Stomach (tissue), 4 donors: ENCODE measurements around the gene PRSS2.
"Not testable (repeated sequence)": the region's sequence is repeated elsewhere in the genome, so short reads cannot be mapped to it uniquely, and the experiment has no call there.

ENCODE experiments used
- EP300 ChIP-seq: sonication (generic); formaldehyde crosslinking; IDR thresholded peaks from one replicate; pipeline ENCODE4 v1.6.1; 2017; ENCODE audit warnings: antibody characterized with exemption
- POLR2A ChIP-seq, 4 donors: fragments of 450-650 bp; IDR thresholded peaks; one replicate each; pipeline ENCODE4 v1.6.1; 2016; ENCODE audit warnings: antibody characterized with exemption in 4 of 4, control low read depth in 2 of 4, mild to moderate bottlenecking in 1 of 4, moderate library complexity in 1 of 4
- POLR2AphosphoS5 ChIP-seq, 3 donors: sonication (generic); formaldehyde crosslinking; IDR thresholded peaks; one replicate each; pipeline ENCODE4 v1.6.1; 2016; ENCODE audit warnings: antibody characterized with exemption in 3 of 3
- TF ChIP-seq, protein P1 (sequence below), 7 experiments: fragments of 450-650 bp in 4 of 7; fragments of 200-600 bp in 3 of 7; sonication (generic) in 3 of 7; IDR thresholded peaks; one replicate each; pipeline ENCODE4 v1.5.1; 2016 to 2019; ENCODE audit warnings: antibody characterized with exemption in 7 of 7, control low read depth in 2 of 7, mild to moderate bottlenecking in 1 of 7

GRCh38 chr7:142768885-142769284 lies 1.9 kb upstream of the PRSS2 start:
- not testable (repeated sequence) for TF ChIP-seq POLR2A (IDR thresholded peaks at IDR 0.05); POLR2AphosphoS5 (IDR thresholded peaks at IDR 0.05); EP300
- TF ChIP-seq, protein P1, sequence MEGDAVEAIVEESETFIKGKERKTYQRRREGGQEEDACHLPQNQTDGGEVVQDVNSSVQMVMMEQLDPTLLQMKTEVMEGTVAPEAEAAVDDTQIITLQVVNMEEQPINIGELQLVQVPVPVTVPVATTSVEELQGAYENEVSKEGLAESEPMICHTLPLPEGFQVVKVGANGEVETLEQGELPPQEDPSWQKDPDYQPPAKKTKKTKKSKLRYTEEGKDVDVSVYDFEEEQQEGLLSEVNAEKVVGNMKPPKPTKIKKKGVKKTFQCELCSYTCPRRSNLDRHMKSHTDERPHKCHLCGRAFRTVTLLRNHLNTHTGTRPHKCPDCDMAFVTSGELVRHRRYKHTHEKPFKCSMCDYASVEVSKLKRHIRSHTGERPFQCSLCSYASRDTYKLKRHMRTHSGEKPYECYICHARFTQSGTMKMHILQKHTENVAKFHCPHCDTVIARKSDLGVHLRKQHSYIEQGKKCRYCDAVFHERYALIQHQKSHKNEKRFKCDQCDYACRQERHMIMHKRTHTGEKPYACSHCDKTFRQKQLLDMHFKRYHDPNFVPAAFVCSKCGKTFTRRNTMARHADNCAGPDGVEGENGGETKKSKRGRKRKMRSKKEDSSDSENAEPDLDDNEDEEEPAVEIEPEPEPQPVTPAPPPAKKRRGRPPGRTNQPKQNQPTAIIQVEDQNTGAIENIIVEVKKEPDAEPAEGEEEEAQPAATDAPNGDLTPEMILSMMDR (IDR thresholded peaks at IDR 0.05), result not testable (repeated sequence)
